HCT116 (cell line): ENCODE measurements around the gene MYADML2. TPM values are rescaled to one million over a fixed set of nuclear protein-coding genes. Genes with fewer than 3 reads are reported as not detected.
A peak's percentile ranks its signal among the peaks of the same experiment; 100 is the strongest.

Experiments used
- ATAC-seq: fragments of 200-7000 bp; cut with Tn5 transposase; 2 replicates; pipeline ENCODE4 v1.9.1; 2020; ENCODE audit warnings: mild to moderate bottlenecking, moderate library complexity
- BruUV-seq: library from RNA; stranded (reverse); fragments of 400-500 nt; replicated peaks from 2 replicates; lab custom pipeline; 2021; lab: Mats Ljungman, UMichigan
- CTCF ChIA-PET: fragments of 300-600 bp; sonication (Branson Sonifier 250); formaldehyde crosslinking; loops from one replicate; lab custom pipeline; 2021; ENCODE audit warnings: antibody characterized with exemption; lab: Charles Lee
- POLR2A ChIA-PET: fragments of 300-600, 350-600 bp; sonication (Branson Sonifier 250); formaldehyde crosslinking; loops from one replicate; lab custom pipeline; 2021; ENCODE audit warnings: antibody characterized with exemption; lab: Charles Lee
- RAD21 ChIA-PET, 2 experiments: fragments of 300-600 bp; sonication (Branson Sonifier 250); formaldehyde crosslinking; loops; one replicate each; lab custom pipeline; 2023; ENCODE audit warnings: low total read pairs in 2 of 2; ENCODE audit not compliant: uncharacterized antibody in 2 of 2, unreplicated experiment in 2 of 2, low non-redundant PET in 1 of 2; lab: Charles Lee
- DNase-seq: peaks from one replicate; pipeline ENCODE4 v3.0.0-alpha.2; 2010; ENCODE audit warnings: low read depth, low spot score
- H2AFZ ChIP-seq: fragments of 200-600 bp; shearing (Covaris generic), sonication (generic); 2 replicates; pipeline ENCODE4 v1.6.1; 2017; ENCODE audit warnings: low read depth, mixed run types, mixed read lengths, antibody characterized with exemption, low read length; ENCODE audit not compliant: poor library complexity, severe bottlenecking
- H3K27ac ChIP-seq: 2 replicates; pipeline ENCODE4 v1.5.1; 2012; ENCODE audit warnings: low read depth, low read length
- H3K27me3 ChIP-seq: fragments of 200-600 bp; sonication (generic); 2 replicates; pipeline ENCODE4 v1.6.1; 2016; ENCODE audit warnings: mixed run types, low read length, mixed read lengths; ENCODE audit not compliant: insufficient read depth
- H3K36me3 ChIP-seq, 2 experiments: fragments of 200-500 bp in 1 of 2; fragments of 200-600 bp in 1 of 2; sonication (Bioruptor generic) in 1 of 2; sonication (generic) in 1 of 2; 2 replicates each; pipeline versions ENCODE4 v1.5.1 to v1.6.1; 2014 to 2016; ENCODE audit warnings: low read length in 2 of 2, inconsistent platforms in 1 of 2, mixed read lengths in 1 of 2, mixed run types in 1 of 2; ENCODE audit not compliant: insufficient read depth in 2 of 2, control insufficient read depth in 1 of 2
- H3K4me1 ChIP-seq, 2 experiments: fragments of 200-600 bp in 1 of 2; sonication (generic) in 1 of 2; 2 replicates each; pipeline versions ENCODE4 v1.5.1 to v1.6.1; 2012 to 2017; ENCODE audit warnings: low read length in 2 of 2, inconsistent platforms in 1 of 2, mild to moderate bottlenecking in 1 of 2, mixed read lengths in 1 of 2, mixed run types in 1 of 2, moderate library complexity in 1 of 2; ENCODE audit not compliant: insufficient read depth in 2 of 2, control insufficient read depth in 1 of 2
- H3K4me2 ChIP-seq: fragments of 200-600 bp; sonication (generic); 2 replicates; pipeline ENCODE4 v1.6.1; 2017; ENCODE audit warnings: mixed run types, low read length, mixed read lengths
- H3K4me3 ChIP-seq, 2 experiments: fragments of 200-600 bp in 1 of 2; sonication (generic) in 1 of 2; replicated peaks in 1 of 2; 2 replicates each; pipeline ENCODE4 v1.5.1; 2011 to 2016; ENCODE audit warnings: low read length in 2 of 2, control low read depth in 1 of 2, low read depth in 1 of 2, mild to moderate bottlenecking in 1 of 2, mixed read lengths in 1 of 2, mixed run types in 1 of 2
- H3K79me2 ChIP-seq: fragments of 200-600 bp; sonication (generic); 2 replicates; pipeline ENCODE4 v1.6.1; 2017; ENCODE audit warnings: mild to moderate bottlenecking, mixed run types, low read length, moderate library complexity, mixed read lengths; ENCODE audit not compliant: insufficient read depth
- H3K9ac ChIP-seq: fragments of 200-600 bp; sonication (generic); 2 replicates; pipeline ENCODE4 v1.6.1; 2016; ENCODE audit warnings: low read length, mixed read lengths
- H3K9me2 ChIP-seq: fragments of 200-600 bp; sonication (generic), shearing (Covaris generic); 2 replicates; pipeline ENCODE4 v1.6.1; 2017; ENCODE audit warnings: mixed run types, mild to moderate bottlenecking, moderate library complexity; ENCODE audit not compliant: insufficient read depth
- H3K9me3 ChIP-seq, 2 experiments: fragments of 200-500 bp in 1 of 2; fragments of 200-600 bp in 1 of 2; sonication (Bioruptor generic) in 1 of 2; sonication (generic) in 1 of 2; 2 replicates each; pipeline ENCODE4 v1.6.1; 2014 to 2017; ENCODE audit warnings: low read length in 2 of 2, mixed read lengths in 2 of 2, inconsistent platforms in 1 of 2, low read depth in 1 of 2, mild to moderate bottlenecking in 1 of 2, mixed run types in 1 of 2, moderate library complexity in 1 of 2; ENCODE audit not compliant: control insufficient read depth in 1 of 2, insufficient read depth in 1 of 2
- H4K20me1 ChIP-seq: fragments of 200-600 bp; sonication (generic), shearing (Covaris generic); 2 replicates; pipeline ENCODE4 v1.6.1; 2017; ENCODE audit warnings: mixed run types, mild to moderate bottlenecking, moderate library complexity; ENCODE audit not compliant: insufficient read depth
- ATF3 ChIP-seq: IDR thresholded peaks from 2 replicates; pipeline ENCODE4 v1.6.1; 2012
- CTCF ChIP-seq, 3 experiments: fragments of 200-600 bp in 1 of 3; sonication (generic) in 1 of 3; IDR thresholded peaks in 2 of 3; conservative IDR thresholded peaks in 1 of 3; 2 replicates each; pipeline ENCODE4 v1.5.1; 2012 to 2017; ENCODE audit warnings: low read depth in 2 of 3, low read length in 2 of 3, antibody characterized with exemption in 1 of 3, borderline replicate concordance in 1 of 3, control low read depth in 1 of 3, mild to moderate bottlenecking in 1 of 3, mixed read lengths in 1 of 3, mixed run types in 1 of 3, moderate library complexity in 1 of 3; ENCODE audit not compliant: insufficient read depth in 1 of 3
- ELF1 ChIP-seq: IDR thresholded peaks from 2 replicates; pipeline ENCODE4 v1.6.1; 2012; ENCODE audit warnings: low read depth, borderline replicate concordance
- EZH2phosphoT487 ChIP-seq: fragments of 200-600 bp; IDR thresholded peaks from 2 replicates; pipeline ENCODE4 v1.6.1; 2018; ENCODE audit warnings: antibody characterized with exemption, borderline replicate concordance
- POLR2AphosphoS5 ChIP-seq: IDR thresholded peaks from 2 replicates; pipeline ENCODE4 v1.6.1; 2011; ENCODE audit warnings: mild to moderate bottlenecking, low read depth, low read length, moderate library complexity
- RAD21 ChIP-seq: IDR thresholded peaks from 2 replicates; pipeline ENCODE4 v1.6.1; 2012; ENCODE audit warnings: low read depth, mild to moderate bottlenecking
- SIN3A ChIP-seq: IDR thresholded peaks from 2 replicates; pipeline ENCODE4 v1.6.1; 2012; ENCODE audit warnings: low read depth
- YY1 ChIP-seq: IDR thresholded peaks from 2 replicates; pipeline ENCODE4 v1.6.1; 2011; ENCODE audit warnings: low read length, low read depth, moderate library complexity, mild to moderate bottlenecking; ENCODE audit not compliant: insufficient replicate concordance; ENCODE audit errors: extremely low read depth
- ZFX ChIP-seq: fragments of 450-650 bp; IDR thresholded peaks from 2 replicates; pipeline ENCODE4 v1.6.1; 2017
- intact Hi-C: fragments of 100-400 bp; cut with micrococcal nuclease; formaldehyde crosslinking; loops from 2 replicates; pipeline ENCODE4 v1.10.0; 2022
- total RNA-seq: library from RNA; stranded (reverse); gene quantifications from one replicate; pipeline ENCODE4 v1.2.1, GENCODE V29; 2021; ENCODE audit not compliant: unreplicated experiment

The MYADML2 gene
- total RNA-seq, 1 experiment from 2014 or later: not detected

DNA sequence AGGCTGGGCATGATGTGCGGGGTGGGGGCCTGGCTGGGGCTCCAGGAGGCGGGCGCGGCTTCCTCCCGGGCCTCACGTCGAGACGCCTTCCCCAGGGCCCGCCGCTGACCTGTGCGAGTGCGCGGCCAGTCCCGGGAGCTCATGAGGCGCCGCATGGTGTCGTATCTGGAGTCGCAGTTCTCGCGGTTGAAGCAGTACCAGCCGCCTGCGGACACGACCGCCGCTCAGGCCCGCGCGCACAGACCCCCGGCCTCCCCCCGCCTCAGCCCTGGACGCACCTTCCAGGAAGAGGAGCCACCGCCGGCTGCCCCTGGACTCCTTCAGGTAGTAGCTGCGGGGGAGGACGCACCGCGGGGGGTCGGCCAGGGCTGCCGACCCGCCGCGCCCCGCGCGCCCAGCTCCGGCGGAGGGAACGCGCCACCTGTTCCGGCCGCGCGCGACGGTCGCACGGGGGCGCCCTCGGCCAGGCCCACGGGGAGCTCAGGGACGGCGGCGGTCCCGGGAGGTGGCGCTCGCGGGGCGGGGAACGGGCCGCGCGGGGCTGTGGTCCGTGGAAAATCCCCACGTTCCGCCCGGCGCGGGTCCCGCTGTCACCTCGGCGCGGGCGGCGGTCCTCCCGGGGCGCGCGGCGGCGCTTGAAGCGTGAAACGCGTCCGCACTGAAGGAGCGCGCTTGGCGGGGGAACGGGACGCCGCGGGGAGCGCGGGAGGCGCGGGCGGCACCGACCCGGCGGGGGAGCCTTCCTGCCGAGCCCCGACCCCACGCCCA lies 12.5 kb upstream of the MYADML2 start:
- Histone ChIP-seq H3K9ac (peak overlapping the region; percentile 62), H3K27ac (peak overlapping the region; percentile 67; the same call in 1 of the 2 replicates), H3K79me2 (no peaks in the 10 kb centered on the region), H3K4me3 (peak overlapping the region; percentile 50 to 69), H3K9me2 (no peaks in the 10 kb centered on the region), H3K27me3 (no peaks in the 10 kb centered on the region), H3K4me1 (peaks cover 11 to 22% of the 10 kb centered on the region in 2 experiments), H4K20me1 (no peaks in the 10 kb centered on the region), H3K4me2 (peak overlapping the region; percentile 99), H3K36me3 (no peaks in the 10 kb centered on the region), H2AFZ (no peak overlapping the region), H3K9me3 (no peaks in the 10 kb centered on the region)
- RAD21 ChIA-PET: interaction anchor here (1.0 to 2.4 kb wide), 4 partner anchors 62 to 78 kb away, joined by 3 to 50 read pairs (median 25); partner anchors contain the start of genes CENPX (in 2 of the 2), LRRC45 (in 2 of the 2) and DCXR (in 1 of the 2)
- CTCF ChIA-PET: interaction anchor here (0.6 to 3.1 kb wide), 20 partner anchors 9 to 224 kb away, joined by 3 to 151 read pairs (median 4); partner anchors contain the start of genes ASPSCR1, CENPX, DCXR and LRRC45
- intact Hi-C loops: loop anchor here (1.0 kb wide), 1 partner anchor 62 kb away; no protein-coding TSS in a partner anchor
- ATAC-seq: peak; percentile 77
- no peak for DNase-seq
- TF ChIP-seq SIN3A (no peak), POLR2AphosphoS5 (0 out of 2 replicates have a peak, but pooled peaks have one; percentile 34), EZH2phosphoT487 (no peak), ATF3 (no peak), YY1 (peak; percentile 38), CTCF (IDR thresholded peaks at IDR 0.05 in 2 of 3, conservative IDR thresholded peaks at IDR 0.05 in 1 of 3; ENCODE audit: borderline replicate concordance in 1 of 3, insufficient read depth in 1 of 3, low read depth in 2 of 3, low read length in 2 of 3) (peak; percentile 58 to 97 (median 67)), RAD21 (peak; percentile 90), ZFX (peak; percentile 24; the same call in 1 of the 2 replicates), ELF1 (no peak)
- POLR2A ChIA-PET: interaction anchor here (1.0 kb wide), 2 partner anchors 43 to 57 kb away, joined by 3 to 4 read pairs; no protein-coding TSS in a partner anchor
- BruUV-seq: no TSS peak
